PC-3 (cell line): ENCODE data around the gene YAP1. TPM values are rescaled to one million over a fixed set of nuclear protein-coding genes. Genes with fewer than 3 reads are reported as not detected.

Experiments
- ATAC-seq: fragments of 200-7000 bp; cut with Tn5 transposase; 2 replicates; pipeline ENCODE4 v1.9.1; 2020; ENCODE audit warnings: mild to moderate bottlenecking, moderate library complexity
- BruUV-seq: library from RNA; stranded (reverse); fragments of 400-500 nt; replicated peaks from 2 replicates; lab custom pipeline; 2021; lab: Mats Ljungman, UMichigan
- CTCF ChIA-PET: fragments of 300-600 bp; sonication (Branson Sonifier 250); formaldehyde crosslinking; loops from one replicate; lab custom pipeline; 2022; ENCODE audit warnings: antibody characterized with exemption; lab: Charles Lee
- POLR2A ChIA-PET: fragments of 300-600 bp; sonication (Branson Sonifier 250); formaldehyde crosslinking; loops from one replicate; lab custom pipeline; 2022; ENCODE audit warnings: antibody characterized with exemption; ENCODE audit not compliant: unreplicated experiment; lab: Charles Lee
- DNase-seq: peaks from one replicate; pipeline ENCODE4 v3.0.0-alpha.2; 2015
- H2AFZ ChIP-seq: fragments of 300-600 bp; sonication (generic); 2 replicates; pipeline ENCODE4 v1.6.0; 2016; ENCODE audit warnings: antibody characterized with exemption, low read length
- H3F3A ChIP-seq: fragments of 300-600 bp; sonication (generic); one replicate; pipeline ENCODE4 v1.6.0; 2017; ENCODE audit warnings: antibody characterized with exemption, low read length, control low read depth, mild to moderate bottlenecking; ENCODE audit not compliant: unreplicated experiment
- H3K27ac ChIP-seq: fragments of 300-600 bp; sonication (generic); 2 replicates; pipeline ENCODE4 v1.5.1; 2016; ENCODE audit warnings: mild to moderate bottlenecking, low read length
- H3K27me3 ChIP-seq: fragments of 300-600 bp; sonication (generic); 2 replicates; pipeline ENCODE4 v1.6.1; 2016; ENCODE audit warnings: low read length, mixed read lengths
- H3K36me3 ChIP-seq: fragments of 300-600 bp; sonication (generic); 2 replicates; pipeline ENCODE4 v1.6.1; 2016; ENCODE audit warnings: low read depth, mixed run types, low read length, mixed read lengths
- H3K4me1 ChIP-seq: fragments of 300-600 bp; sonication (generic); 2 replicates; pipeline ENCODE4 v1.5.1; 2016; ENCODE audit warnings: low read length; ENCODE audit not compliant: insufficient read depth
- H3K4me2 ChIP-seq: fragments of 300-600 bp; sonication (generic); 2 replicates; pipeline ENCODE4 v1.6.0; 2016; ENCODE audit warnings: low read length
- H3K4me3 ChIP-seq: fragments of 300-600 bp; sonication (generic); 2 replicates; pipeline ENCODE4 v1.5.1; 2016; ENCODE audit warnings: mild to moderate bottlenecking, low read length, mixed read lengths
- H3K79me2 ChIP-seq: fragments of 300-600 bp; sonication (generic); 2 replicates; pipeline ENCODE4 v1.6.1; 2017; ENCODE audit warnings: low read length, mixed read lengths
- H3K9ac ChIP-seq: fragments of 300-600 bp; sonication (generic); 2 replicates; pipeline ENCODE4 v1.6.0; 2016; ENCODE audit warnings: mild to moderate bottlenecking, low read length
- H3K9me2 ChIP-seq: fragments of 300-600 bp; sonication (generic); replicated peaks from 2 replicates; pipeline ENCODE4 v1.6.1; 2016; ENCODE audit warnings: mixed run types, low read length, mixed read lengths
- H3K9me3 ChIP-seq: fragments of 300-600 bp; sonication (generic); 2 replicates; pipeline ENCODE4 v1.6.1; 2016; ENCODE audit warnings: low read length, mixed read lengths
- H4K20me1 ChIP-seq: fragments of 300-600 bp; sonication (generic); 2 replicates; pipeline ENCODE4 v1.6.1; 2016; ENCODE audit warnings: low read length, mixed read lengths
- CTCF ChIP-seq: fragments of 300-600 bp; sonication (generic); conservative IDR thresholded peaks from 2 replicates; pipeline ENCODE4 v1.5.1; 2017; ENCODE audit warnings: antibody characterized with exemption, low read depth, mild to moderate bottlenecking, low read length
- EZH2 ChIP-seq: fragments of 300-600 bp; sonication (generic); IDR thresholded peaks from one replicate; pipeline ENCODE4 v1.6.1; 2017; ENCODE audit warnings: antibody characterized with exemption, mild to moderate bottlenecking, low read length; ENCODE audit not compliant: unreplicated experiment
- EZH2phosphoT487 ChIP-seq: fragments of 300-600 bp; sonication (generic); IDR thresholded peaks from 2 replicates; pipeline ENCODE4 v1.6.1; 2018; ENCODE audit warnings: mild to moderate bottlenecking, antibody characterized with exemption, low read length, borderline replicate concordance
- intact Hi-C: fragments of 100-400 bp; cut with micrococcal nuclease; formaldehyde crosslinking; loops from 2 replicates; pipeline ENCODE4 v1.9.0; 2023
- total RNA-seq: library from RNA; depleted of rRNA; stranded (reverse); fragments of >200 nt; gene quantifications from 2 replicates; pipeline ENCODE4 v1.2.3, GENCODE V29; 2014

The YAP1 gene
- total RNA-seq, 1 experiment from 2014 or later = 104 TPM

DNA sequence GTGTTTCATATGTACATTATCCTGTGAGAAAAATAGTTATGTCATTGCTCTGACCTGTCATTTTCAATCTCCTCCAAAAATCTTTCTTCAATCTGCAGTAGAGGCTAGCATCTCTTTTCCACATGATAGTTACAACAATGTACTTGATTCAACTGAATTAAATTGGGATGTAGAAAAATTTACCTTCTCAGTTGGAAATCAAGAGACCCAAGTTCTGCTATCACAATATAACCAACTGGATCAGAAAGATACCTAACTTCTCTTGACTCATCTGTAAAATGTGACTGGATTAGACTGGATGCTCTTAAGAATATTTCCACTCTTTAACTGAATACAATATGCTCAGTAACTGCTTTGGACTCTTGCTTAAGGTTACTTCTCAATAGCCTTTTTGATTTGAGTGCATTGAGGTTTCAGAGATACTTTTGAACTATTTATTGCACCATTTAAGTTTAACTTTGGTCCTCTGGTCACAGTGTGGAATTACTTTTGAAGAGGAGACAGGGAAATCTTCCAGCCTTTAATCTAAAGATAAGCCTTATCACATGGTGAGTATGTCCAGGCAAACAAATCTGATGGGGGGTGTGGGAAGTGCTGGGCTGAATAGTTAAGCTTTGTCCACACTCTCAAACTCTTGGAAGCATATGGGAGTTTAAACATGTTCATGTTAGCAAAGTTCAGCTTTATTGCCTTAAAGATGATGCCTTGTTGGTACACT, 82.3 kb downstream of the YAP1 start:
- H4K20me1 ChIP-seq = no peaks in the 10 kb centered on the region
- H3K9me3 ChIP-seq = no peaks in the 10 kb centered on the region
- H3K9me2 ChIP-seq = no peaks in the 10 kb centered on the region
- H2AFZ ChIP-seq = no peak overlapping the region
- TF ChIP-seq EZH2phosphoT487 (no peak), EZH2 (no peak), CTCF (no peak)
- ChIA-PET CTCF (no interaction called here), POLR2A (no interaction called here)
- no peak overlapping the region for H3K4me2 ChIP-seq
- H3K27ac ChIP-seq = no peak overlapping the region
- BruUV-seq = no TSS peak
- peaks cover 18% of the 10 kb centered on the region for H3K36me3 ChIP-seq
- H3K4me3 ChIP-seq = no peak overlapping the region
- no peak overlapping the region for H3K9ac ChIP-seq
- intact Hi-C loops = no loop called here
- ATAC-seq = no peak
- H3K79me2 ChIP-seq = no peaks in the 10 kb centered on the region
- no peak for DNase-seq
- no peaks in the 10 kb centered on the region for H3F3A ChIP-seq
- 0 out of 2 replicates have a peak, but pooled peaks cover 8% of the 10 kb centered on the region for H3K4me1 ChIP-seq
- H3K27me3 ChIP-seq = no peaks in the 10 kb centered on the region

GRCh38 chr11:102194257-102194656, 84.0 kb downstream of the YAP1 start:
- ATAC-seq (no peak), DNase-seq (no peak)
- no peaks in the 10 kb centered on the region for H3K9me3 ChIP-seq
- H3K9me2 ChIP-seq = no peaks in the 10 kb centered on the region
- H3F3A ChIP-seq = no peaks in the 10 kb centered on the region
- H4K20me1 ChIP-seq = no peaks in the 10 kb centered on the region
- intact Hi-C loops = no loop called here
- peaks cover 15% of the 10 kb centered on the region for H3K36me3 ChIP-seq
- ChIA-PET POLR2A (no interaction called here), CTCF (no interaction called here)
- no peak overlapping the region for H3K4me3 ChIP-seq
- H2AFZ ChIP-seq = no peak overlapping the region
- no peak overlapping the region for H3K4me2 ChIP-seq
- TF ChIP-seq CTCF (no peak), EZH2 (no peak), EZH2phosphoT487 (no peak)
- no peak overlapping the region for H3K9ac ChIP-seq
- BruUV-seq = no TSS peak
- H3K27me3 ChIP-seq = no peaks in the 10 kb centered on the region
- H3K27ac ChIP-seq = no peak overlapping the region
- 0 out of 2 replicates have a peak, but pooled peaks cover 8% of the 10 kb centered on the region for H3K4me1 ChIP-seq
- no peaks in the 10 kb centered on the region for H3K79me2 ChIP-seq

DNA sequence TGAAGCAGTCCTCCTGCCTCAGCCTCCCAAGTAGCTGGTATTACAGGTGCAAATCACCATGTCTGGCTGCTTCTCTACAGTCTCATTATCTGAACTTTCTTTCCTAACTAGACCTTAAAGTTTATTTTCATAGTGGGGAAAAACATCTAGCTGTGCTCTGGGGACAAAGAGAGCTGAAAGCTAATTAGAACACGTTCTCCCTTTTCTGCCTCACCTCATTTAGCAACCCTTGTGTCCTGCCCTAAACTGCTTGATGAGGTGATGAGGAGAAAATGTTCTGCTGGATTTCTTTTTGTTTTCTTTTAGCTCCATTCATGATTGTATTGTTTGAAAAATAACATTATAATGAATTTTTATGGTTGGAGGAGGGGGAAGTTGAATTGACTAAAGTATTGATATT, 84.7 kb downstream of the YAP1 start:
- BruUV-seq = no TSS peak
- H3K79me2 ChIP-seq = no peaks in the 10 kb centered on the region

More for the DNA sequence above, 84.7 kb downstream of the YAP1 start:
- ATAC-seq (no peak), DNase-seq (no peak)
- intact Hi-C loops = no loop called here
- Histone ChIP-seq H3K4me1 (0 out of 2 replicates have a peak, but pooled peaks cover 8% of the 10 kb centered on the region), H4K20me1 (no peaks in the 10 kb centered on the region), H3F3A (no peaks in the 10 kb centered on the region), H3K27me3 (no peaks in the 10 kb centered on the region), H3K4me3 (no peak overlapping the region), H3K9me3 (no peaks in the 10 kb centered on the region), H3K27ac (no peak overlapping the region), H3K36me3 (peaks cover 15% of the 10 kb centered on the region), H2AFZ (no peak overlapping the region), H3K9ac (no peak overlapping the region), H3K9me2 (no peaks in the 10 kb centered on the region), H3K4me2 (no peak overlapping the region)
- CTCF ChIA-PET = no interaction called here
- TF ChIP-seq EZH2phosphoT487 = no peak
- TF ChIP-seq EZH2 = no peak
- TF ChIP-seq CTCF = no peak
- POLR2A ChIA-PET = no interaction called here
